Activated CD8-positive, alpha-beta T cell treated with anti-CD3 and anti-CD28 coated beads for 36 hours (primary cell): ENCODE measurements around the gene HTR6. TPM values are rescaled to one million over a fixed set of nuclear protein-coding genes. Genes with fewer than 3 reads are reported as not detected.
A peak's percentile ranks its signal among the peaks of the same experiment; 100 is the strongest.

Experiments used
- ATAC-seq: fragments of 200-7000 bp; cut with Tn5 transposase; one replicate; pipeline ENCODE4 v1.10.0; 2021; ENCODE audit warnings: mild to moderate bottlenecking, moderate library complexity
- CTCF ChIA-PET: fragments of 350-600 bp; sonication (Branson Sonifier 250); formaldehyde crosslinking; loops from one replicate; lab custom pipeline; 2021; ENCODE audit warnings: antibody characterized with exemption; lab: Charles Lee
- POLR2A ChIA-PET: fragments of 350-600 bp; sonication (Branson Sonifier 250); formaldehyde crosslinking; loops from one replicate; lab custom pipeline; 2021; ENCODE audit warnings: antibody characterized with exemption; lab: Charles Lee
- DNase-seq: peaks from one replicate; pipeline ENCODE4 v3.0.0-alpha.2; 2020
- H3K27ac Mint-ChIP-seq: one replicate; pipeline ENCODE4 v1.8.0; 2021; ENCODE audit warnings: mild to moderate bottlenecking, mixed read lengths
- H3K27me3 Mint-ChIP-seq: one replicate; pipeline ENCODE4 v1.8.0; 2021; ENCODE audit warnings: mixed read lengths
- H3K36me3 Mint-ChIP-seq: one replicate; pipeline ENCODE4 v1.8.0; 2021; ENCODE audit warnings: low read depth, mixed read lengths
- H3K4me1 Mint-ChIP-seq: one replicate; pipeline ENCODE4 v1.8.0; 2021; ENCODE audit warnings: low read depth, mixed read lengths
- H3K4me3 Mint-ChIP-seq: one replicate; pipeline ENCODE4 v1.8.0; 2021; ENCODE audit warnings: mild to moderate bottlenecking, moderate library complexity, mixed read lengths
- H3K9me3 Mint-ChIP-seq: one replicate; pipeline ENCODE4 v1.8.0; 2021; ENCODE audit warnings: mixed read lengths
- intact Hi-C: fragments of 100-400 bp; cut with micrococcal nuclease; formaldehyde crosslinking; loops from one replicate; pipeline ENCODE4 v1.10.0; 2022
- total RNA-seq, 2 experiments: library from RNA; stranded (reverse); gene quantifications; one replicate each; pipeline ENCODE4 v1.2.3, GENCODE V29; 2021
- TF ChIP-seq, protein P1 (sequence below): fragments of 200-600 bp; IDR thresholded peaks from one replicate; pipeline ENCODE4 v1.8.0; 2022; ENCODE audit warnings: antibody characterized with exemption, mild to moderate bottlenecking

The HTR6 gene
- total RNA-seq, 2 experiments from 2014 or later = not detected

DNA sequence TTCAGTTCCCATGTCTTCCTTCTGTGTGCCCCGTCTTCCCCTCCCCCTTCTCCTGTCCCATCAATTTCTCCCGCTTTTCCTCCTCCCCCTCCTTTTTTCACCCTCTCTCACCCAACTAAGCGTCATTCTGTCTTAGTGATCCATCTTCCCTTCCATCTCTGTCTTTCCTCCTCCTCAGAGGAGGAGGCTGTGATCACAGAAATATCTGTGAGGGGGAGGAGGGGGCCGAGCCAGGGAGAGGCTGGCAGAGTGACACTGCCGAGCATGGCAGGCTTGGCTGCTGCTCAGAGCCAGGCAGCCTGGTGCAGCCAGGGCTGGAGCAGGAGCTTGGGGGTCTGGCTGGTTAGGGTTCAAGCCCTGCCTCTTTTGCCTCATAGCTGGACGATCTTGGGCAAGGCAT lies 7.6 kb downstream of the HTR6 start:
- no peak for ATAC-seq
- POLR2A ChIA-PET = interaction anchor here (1.3 kb wide), 1 partner anchor 10 kb away, joined by 3 read pairs; no protein-coding TSS in a partner anchor
- no peaks in the 10 kb centered on the region for H3K36me3 Mint-ChIP-seq
- intact Hi-C loops = no loop called here
- DNase-seq = no peak
- peaks cover 4% of the 10 kb centered on the region for H3K27me3 Mint-ChIP-seq
- CTCF ChIA-PET = interaction anchor here (1.2 to 5.5 kb wide), 3 partner anchors 11 to 89 kb away, joined by 4 to 42 read pairs (median 4); no protein-coding TSS in a partner anchor
- no peak overlapping the region for H3K27ac Mint-ChIP-seq
- no peaks in the 10 kb centered on the region for H3K4me1 Mint-ChIP-seq
- H3K4me3 Mint-ChIP-seq = no peak overlapping the region
- H3K9me3 Mint-ChIP-seq = no peaks in the 10 kb centered on the region
- TF ChIP-seq, protein P1, sequence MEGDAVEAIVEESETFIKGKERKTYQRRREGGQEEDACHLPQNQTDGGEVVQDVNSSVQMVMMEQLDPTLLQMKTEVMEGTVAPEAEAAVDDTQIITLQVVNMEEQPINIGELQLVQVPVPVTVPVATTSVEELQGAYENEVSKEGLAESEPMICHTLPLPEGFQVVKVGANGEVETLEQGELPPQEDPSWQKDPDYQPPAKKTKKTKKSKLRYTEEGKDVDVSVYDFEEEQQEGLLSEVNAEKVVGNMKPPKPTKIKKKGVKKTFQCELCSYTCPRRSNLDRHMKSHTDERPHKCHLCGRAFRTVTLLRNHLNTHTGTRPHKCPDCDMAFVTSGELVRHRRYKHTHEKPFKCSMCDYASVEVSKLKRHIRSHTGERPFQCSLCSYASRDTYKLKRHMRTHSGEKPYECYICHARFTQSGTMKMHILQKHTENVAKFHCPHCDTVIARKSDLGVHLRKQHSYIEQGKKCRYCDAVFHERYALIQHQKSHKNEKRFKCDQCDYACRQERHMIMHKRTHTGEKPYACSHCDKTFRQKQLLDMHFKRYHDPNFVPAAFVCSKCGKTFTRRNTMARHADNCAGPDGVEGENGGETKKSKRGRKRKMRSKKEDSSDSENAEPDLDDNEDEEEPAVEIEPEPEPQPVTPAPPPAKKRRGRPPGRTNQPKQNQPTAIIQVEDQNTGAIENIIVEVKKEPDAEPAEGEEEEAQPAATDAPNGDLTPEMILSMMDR = no peak

DNA sequence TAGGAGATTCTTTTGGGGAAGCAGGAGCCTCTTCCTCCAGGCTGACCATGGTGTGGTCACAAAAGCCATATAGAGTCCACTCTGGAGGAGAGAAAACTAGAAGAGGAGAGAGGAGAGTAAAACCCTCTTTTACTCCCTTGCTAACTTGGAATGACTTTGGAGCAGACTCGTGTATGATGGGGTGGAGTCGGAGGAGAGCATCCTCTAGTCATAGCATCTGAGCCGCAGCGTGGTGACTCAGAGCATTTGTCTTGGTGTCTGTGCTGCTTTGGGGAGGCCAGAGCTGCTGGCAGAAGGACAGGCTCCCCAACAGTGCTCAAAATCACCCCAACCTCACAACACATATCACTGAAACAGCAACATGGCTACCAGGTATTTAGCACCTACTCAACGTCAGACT lies 11.1 kb downstream of the HTR6 start:
- H3K27ac Mint-ChIP-seq = no peak overlapping the region
- intact Hi-C loops = no loop called here
- no peak for ATAC-seq

DNA sequence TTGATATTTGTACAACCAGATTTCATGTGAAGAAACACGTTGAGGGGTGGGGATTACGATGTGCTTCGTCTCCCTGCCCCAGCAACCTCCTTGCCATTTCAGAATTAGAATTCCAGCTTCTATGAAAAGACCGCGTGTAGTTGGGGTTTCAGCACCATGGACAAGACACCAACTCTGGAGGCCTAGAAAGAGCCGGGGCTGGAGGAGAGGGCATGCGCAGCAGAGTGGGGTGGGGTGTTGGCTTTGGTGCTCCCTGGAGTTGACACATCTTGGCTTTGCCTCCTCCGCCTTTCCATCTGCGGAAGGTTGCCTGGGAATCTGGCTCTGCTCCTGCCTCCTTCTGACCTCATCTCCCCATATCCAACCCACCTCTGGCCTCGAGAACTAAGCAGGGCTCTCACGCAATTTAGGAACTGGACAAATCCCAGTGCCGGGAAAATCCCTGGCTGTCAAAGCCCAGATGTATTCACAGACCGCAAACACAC lies 11.8 kb downstream of the HTR6 start:
- no peaks in the 10 kb centered on the region for H3K36me3 Mint-ChIP-seq
- POLR2A ChIA-PET = interaction anchor here (0.5 to 1.5 kb wide), 2 partner anchors 9 to 439 kb away, joined by 3 to 8 read pairs; no protein-coding TSS in a partner anchor
- peak; percentile 49 for DNase-seq
- H3K27ac Mint-ChIP-seq = no peak overlapping the region
- intact Hi-C loops = no loop called here
- no peak overlapping the region for H3K4me3 Mint-ChIP-seq
- TF ChIP-seq, protein P1 = no peak
- CTCF ChIA-PET = interaction anchor here (0.9 to 2.4 kb wide), 2 partner anchors 14 to 28 kb away, joined by 3 to 10 read pairs; no protein-coding TSS in a partner anchor
- H3K27me3 Mint-ChIP-seq = peaks cover 4% of the 10 kb centered on the region
- H3K4me1 Mint-ChIP-seq = no peaks in the 10 kb centered on the region
- no peaks in the 10 kb centered on the region for H3K9me3 Mint-ChIP-seq
- peak; percentile 47 for ATAC-seq

More for the DNA sequence above, 11.1 kb downstream of the HTR6 start:
- POLR2A ChIA-PET = no interaction called here
- Mint-ChIP-seq H3K4me3 (no peak overlapping the region), H3K36me3 (no peaks in the 10 kb centered on the region), H3K4me1 (no peaks in the 10 kb centered on the region), H3K9me3 (no peaks in the 10 kb centered on the region), H3K27me3 (peaks cover 4% of the 10 kb centered on the region)
- TF ChIP-seq, protein P1 = no peak
- CTCF ChIA-PET = interaction anchor here (0.9 to 2.4 kb wide), 2 partner anchors 13 to 28 kb away, joined by 3 to 10 read pairs; no protein-coding TSS in a partner anchor
- no peak for DNase-seq

DNA sequence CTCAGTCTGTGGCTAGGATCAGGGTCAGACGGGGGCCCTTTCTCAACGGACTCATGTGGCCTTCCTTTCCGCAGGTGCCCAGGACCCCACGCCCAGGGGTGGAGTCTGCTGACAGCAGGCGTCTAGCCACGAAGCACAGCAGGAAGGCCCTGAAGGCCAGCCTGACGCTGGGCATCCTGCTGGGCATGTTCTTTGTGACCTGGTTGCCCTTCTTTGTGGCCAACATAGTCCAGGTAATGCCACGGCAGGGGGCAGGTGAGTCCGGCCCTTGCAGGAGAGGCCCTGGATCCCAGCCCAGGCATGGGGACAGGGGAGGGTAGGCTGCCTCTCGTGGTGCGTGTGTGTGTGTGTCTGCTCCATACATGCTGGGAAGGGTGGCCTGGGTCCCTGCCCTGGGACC lies 13.8 kb downstream of the HTR6 start:
- Mint-ChIP-seq H3K9me3 (no peaks in the 10 kb centered on the region), H3K27me3 (peaks cover 4% of the 10 kb centered on the region), H3K4me3 (no peak overlapping the region), H3K27ac (no peak overlapping the region), H3K4me1 (no peaks in the 10 kb centered on the region), H3K36me3 (no peaks in the 10 kb centered on the region)
- ATAC-seq (no peak), DNase-seq (no peak)
- ChIA-PET CTCF (interaction anchor here (0.7 kb wide), 1 partner anchor 24 kb away, joined by 3 read pairs; no protein-coding TSS in a partner anchor), POLR2A (interaction anchor here (0.6 kb wide), 1 partner anchor 198 kb away, joined by 3 read pairs; no protein-coding TSS in a partner anchor)
- intact Hi-C loops = no loop called here
- TF ChIP-seq, protein P1 = no peak

DNA sequence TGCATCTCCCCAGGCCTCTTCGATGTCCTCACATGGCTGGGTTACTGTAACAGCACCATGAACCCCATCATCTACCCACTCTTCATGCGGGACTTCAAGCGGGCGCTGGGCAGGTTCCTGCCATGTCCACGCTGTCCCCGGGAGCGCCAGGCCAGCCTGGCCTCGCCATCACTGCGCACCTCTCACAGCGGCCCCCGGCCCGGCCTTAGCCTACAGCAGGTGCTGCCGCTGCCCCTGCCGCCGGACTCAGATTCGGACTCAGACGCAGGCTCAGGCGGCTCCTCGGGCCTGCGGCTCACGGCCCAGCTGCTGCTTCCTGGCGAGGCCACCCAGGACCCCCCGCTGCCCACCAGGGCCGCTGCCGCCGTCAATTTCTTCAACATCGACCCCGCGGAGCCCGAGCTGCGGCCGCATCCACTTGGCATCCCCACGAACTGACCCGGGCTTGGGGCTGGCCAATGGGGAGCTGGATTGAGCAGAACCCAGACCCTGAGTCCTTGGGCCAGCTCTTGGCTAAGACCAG lies 14.3 kb downstream of the HTR6 start:
- intact Hi-C loops = no loop called here
- Mint-ChIP-seq H3K4me1 (no peaks in the 10 kb centered on the region), H3K9me3 (no peaks in the 10 kb centered on the region), H3K4me3 (no peak overlapping the region), H3K36me3 (no peaks in the 10 kb centered on the region), H3K27me3 (peaks cover 4% of the 10 kb centered on the region), H3K27ac (no peak overlapping the region)
- CTCF ChIA-PET = no interaction called here
- ATAC-seq (no peak), DNase-seq (no peak)
- TF ChIP-seq, protein P1 = no peak
- POLR2A ChIA-PET = no interaction called here
